CD4-positive, alpha-beta T cell treated with Interferon gamma for 1 hour (primary cell): Measurements from ENCODE around the gene OPCML.

Experiments
- DNase-seq: peaks from one replicate; pipeline ENCODE4 v3.0.0-alpha.2; 2020

OPCML gene

GRCh38 chr11:133053124-133053776 is 479.1 kb downstream of the OPCML start:
- no peak for DNase-seq

GRCh38 chr11:133052537-133052936 is 479.8 kb downstream of the OPCML start:
- DNase-seq, result no peak

- DNase-seq, result no peak
Observed at GRCh38 chr11:133049244-133050019, 482.9 kb downstream of the OPCML start.

GRCh38 chr11:133048270-133048669 is 484.0 kb downstream of the OPCML start:
- DNase-seq, result no peak

- no peak for DNase-seq
Observed at GRCh38 chr11:133047771-133048115, 484.6 kb downstream of the OPCML start.

- no peak for DNase-seq
Observed at GRCh38 chr11:133047036-133047770, 485.1 kb downstream of the OPCML start.

GRCh38 chr11:133046252-133046651 is 486.0 kb downstream of the OPCML start:
- no peak for DNase-seq

- DNase-seq, result no peak
Observed at GRCh38 chr11:133041928-133042882, 490.1 kb downstream of the OPCML start.

- DNase-seq, result no peak
Observed at GRCh38 chr11:133041181-133041580, 491.1 kb downstream of the OPCML start.

GRCh38 chr11:133040289-133040900 is 491.9 kb downstream of the OPCML start:
- no peak for DNase-seq

GRCh38 chr11:133038850-133039249 is 493.5 kb downstream of the OPCML start:
- DNase-seq, result no peak

GRCh38 chr11:133034929-133035328 is 497.4 kb downstream of the OPCML start:
- no peak for DNase-seq

- DNase-seq, result no peak
Observed at GRCh38 chr11:133029107-133029506, 503.2 kb downstream of the OPCML start.

- no peak for DNase-seq
Observed at GRCh38 chr11:133026952-133027351, 505.3 kb downstream of the OPCML start.

- DNase-seq, result no peak
Observed at GRCh38 chr11:133024301-133024700, 508.0 kb downstream of the OPCML start.

GRCh38 chr11:133023232-133023631 is 509.1 kb downstream of the OPCML start:
- DNase-seq, result no peak

- no peak for DNase-seq
Observed at GRCh38 chr11:133021553-133021952, 510.7 kb downstream of the OPCML start.

- no peak for DNase-seq
Observed at GRCh38 chr11:133020372-133020714, 512.0 kb downstream of the OPCML start.

- no peak for DNase-seq
Observed at GRCh38 chr11:133019545-133020371, 512.5 kb downstream of the OPCML start.

GRCh38 chr11:133015457-133015856 is 516.8 kb downstream of the OPCML start:
- no peak for DNase-seq

- no peak for DNase-seq
Observed at GRCh38 chr11:133014337-133014736, 518.0 kb downstream of the OPCML start.
